Astrocyte of the cerebellum (primary cell): ENCODE results near the gene TCEAL7.

ENCODE experiments used
- DNase-seq: peaks from one replicate; pipeline ENCODE4 v3.0.0-alpha.2; 2011; ENCODE audit warnings: low read depth
- H3K4me3 ChIP-seq: 2 replicates; pipeline ENCODE4 v1.5.1; 2011; ENCODE audit warnings: mild to moderate bottlenecking, low read depth, low read length, moderate library complexity
- CTCF ChIP-seq: IDR thresholded peaks from 2 replicates; pipeline ENCODE4 v1.5.1; 2012; ENCODE audit warnings: low read length, low read depth, moderate library complexity, mild to moderate bottlenecking; ENCODE audit errors: missing control alignments
- in situ Hi-C: cut with HindIII; loops from 2 replicates; pipeline ENCODE4 v1.10.0; 2017; ENCODE audit warnings: low sequenced_read_pairs

The TCEAL7 gene

GRCh38 chrX:103362474-103362873 is 32.4 kb downstream of the TCEAL7 start:
- in situ Hi-C loops: no loop called here
- DNase-seq: no peak
- no peak for TF ChIP-seq CTCF

GRCh38 chrX:103363046-103363445 is 33.0 kb downstream of the TCEAL7 start:
- no peak for TF ChIP-seq CTCF
- H3K4me3 ChIP-seq: no peak overlapping the region
- no peak for DNase-seq
- in situ Hi-C loops: no loop called here

More at GRCh38 chrX:103362474-103362873, 32.4 kb downstream of the TCEAL7 start:
- H3K4me3 ChIP-seq: no peak overlapping the region

GRCh38 chrX:103367502-103367901 is 37.5 kb downstream of the TCEAL7 start:
- no peak for DNase-seq
- in situ Hi-C loops: loop anchor here (5.0 kb wide), 1 partner anchor 35 kb away; no protein-coding TSS in a partner anchor
- no peak for TF ChIP-seq CTCF
- no peak overlapping the region for H3K4me3 ChIP-seq

- in situ Hi-C loops: loop anchor here (5.0 kb wide), 1 partner anchor 33 kb away; no protein-coding TSS in a partner anchor
- no peak for TF ChIP-seq CTCF
- H3K4me3 ChIP-seq: no peak overlapping the region
- no peak for DNase-seq
Measured at GRCh38 chrX:103369479-103369878, 39.4 kb downstream of the TCEAL7 start.

GRCh38 chrX:103372886-103373285 is 42.8 kb downstream of the TCEAL7 start:
- in situ Hi-C loops: no loop called here
- no peak overlapping the region for H3K4me3 ChIP-seq
- no peak for DNase-seq
- no peak for TF ChIP-seq CTCF

GRCh38 chrX:103373581-103373980 is 43.5 kb downstream of the TCEAL7 start:
- no peak for DNase-seq
- no peak for TF ChIP-seq CTCF
- in situ Hi-C loops: no loop called here
- H3K4me3 ChIP-seq: no peak overlapping the region
